Measurements from ENCODE around the gene TMEM156.

DNA sequence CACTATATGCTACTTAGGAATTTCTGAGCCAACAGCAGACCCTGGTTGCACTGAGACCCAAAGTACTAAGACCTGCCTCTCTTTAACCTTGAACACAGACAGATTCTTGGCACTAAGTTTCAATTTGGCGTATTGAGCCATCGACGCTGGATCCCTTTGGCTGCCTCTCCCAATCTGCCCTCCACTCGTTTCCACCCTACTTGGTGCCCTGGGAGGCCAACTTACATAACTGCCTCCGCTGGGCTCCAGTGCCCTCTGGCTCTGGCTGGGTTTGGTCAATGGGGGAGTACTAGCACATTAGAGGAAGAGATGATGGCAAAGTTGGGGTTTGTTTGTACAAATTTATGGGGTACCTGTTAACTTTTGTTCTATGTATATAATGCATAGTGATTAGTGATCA is 63.5 kb downstream of the TMEM156 start:
- TF ChIP-seq EZH2 (IDR thresholded peaks at IDR 0.05) (no peak), CTCF (IDR thresholded peaks at IDR 0.05) (no peak), EZH2phosphoT487 (IDR thresholded peaks at IDR 0.05) (no peak)
